Right forelimb (tissue), 1 donor: ENCODE results near the gene ZKSCAN1.
A peak's percentile ranks its signal among the peaks of the same experiment; 100 is the strongest.

Source experiments
- DNase-seq: peaks from one replicate; pipeline ENCODE4 v3.0.0-alpha.2; 2018

ZKSCAN1 gene

DNA sequence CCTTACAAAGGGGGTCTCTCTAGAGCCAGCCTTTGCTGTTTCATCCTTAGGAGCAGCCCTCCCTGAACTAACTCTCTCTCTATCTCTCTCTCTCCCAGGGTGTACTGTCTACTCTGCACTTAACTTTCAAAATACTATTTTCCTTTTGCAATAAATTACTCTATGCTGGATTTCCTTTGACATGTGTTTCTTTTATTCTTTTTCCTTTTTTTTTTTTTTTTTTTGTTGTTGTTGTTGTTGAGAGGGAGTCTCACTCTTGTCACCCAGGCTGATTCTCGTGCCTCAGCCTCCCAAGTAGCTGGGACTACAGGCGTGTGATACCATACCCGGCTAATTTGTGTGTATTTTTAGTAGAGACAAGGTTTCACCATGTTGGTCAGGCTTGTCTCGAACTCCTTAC is 67.6 kb downstream of the ZKSCAN1 start:
- DNase-seq = no peak

DNA sequence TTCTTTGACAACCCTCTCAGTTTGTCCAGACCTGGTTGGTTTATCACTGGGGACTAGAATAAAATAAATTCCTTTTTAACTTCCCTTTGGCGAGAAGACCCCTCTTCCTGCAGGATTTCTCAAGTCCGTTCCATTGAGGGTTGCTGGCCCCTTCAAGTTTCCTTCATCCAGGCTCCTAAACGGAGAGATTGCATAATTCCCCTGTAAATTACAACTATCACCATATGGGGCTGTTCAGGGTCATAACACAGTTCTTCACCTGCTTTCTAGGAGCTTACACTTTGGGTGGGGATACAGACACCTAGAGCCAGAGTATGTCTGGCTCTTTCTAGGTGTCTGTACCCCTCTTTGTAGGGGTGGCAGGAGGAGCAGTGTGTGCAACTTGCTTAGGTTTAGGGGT is 70.1 kb downstream of the ZKSCAN1 start:
- DNase-seq = no peak

DNA sequence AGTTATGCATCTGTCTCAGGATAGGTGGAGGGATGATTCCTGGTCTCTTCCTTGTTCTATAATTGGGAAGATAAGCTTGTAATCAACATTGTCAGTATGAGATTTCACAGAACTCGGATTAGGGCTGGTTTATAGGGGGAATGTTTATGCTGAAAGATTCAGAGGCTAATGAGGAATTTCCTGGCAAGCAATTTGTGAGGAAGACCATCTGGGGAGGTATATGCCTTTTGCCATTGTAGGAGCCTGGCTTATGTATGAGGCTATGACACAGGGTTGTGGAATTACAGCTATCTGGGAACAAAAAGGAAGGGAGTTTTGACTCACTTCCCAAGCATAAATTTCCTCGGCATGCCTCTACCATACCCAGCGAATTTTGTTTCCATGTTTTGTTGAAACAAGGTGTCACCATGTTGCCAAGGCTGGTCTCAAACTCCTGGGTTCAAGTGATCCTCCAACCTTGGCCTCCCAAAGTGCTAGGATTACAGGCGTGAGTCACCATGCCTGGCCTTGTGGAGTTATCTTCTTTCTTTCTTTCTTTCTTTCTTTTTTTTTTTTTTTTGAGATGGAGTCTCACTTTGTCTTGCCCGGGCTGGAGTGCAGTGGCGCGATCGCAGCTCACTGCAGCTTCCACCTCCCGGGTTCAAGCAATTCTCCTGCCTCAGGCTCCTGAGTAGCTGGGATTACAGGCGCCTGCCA is 71.8 kb downstream of the ZKSCAN1 start:
- no peak for DNase-seq

DNA sequence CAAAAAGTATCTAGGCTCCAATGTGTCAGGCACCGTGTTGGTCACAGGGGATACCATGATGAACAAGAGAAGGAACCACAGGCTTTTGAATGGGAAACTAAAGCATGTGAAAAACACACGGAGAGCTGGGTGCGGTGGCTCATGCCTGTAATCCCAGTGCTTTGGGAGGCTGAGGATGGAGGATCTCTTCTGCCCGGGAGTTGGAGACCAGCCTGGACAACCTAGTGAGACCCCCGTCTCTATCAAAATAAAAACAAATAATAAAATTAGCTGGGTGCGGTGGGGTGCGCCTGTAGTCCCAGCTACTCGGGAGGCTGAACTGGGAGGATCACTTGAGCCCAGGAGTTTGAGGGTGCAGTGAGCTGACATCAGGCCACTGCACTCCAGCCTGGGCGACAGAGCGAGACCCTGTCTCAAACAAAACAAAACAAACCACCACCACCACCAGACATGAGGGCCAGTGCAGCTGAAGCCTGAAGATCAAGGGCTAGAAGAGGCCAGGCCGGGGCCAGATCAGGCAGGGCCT is 72.8 kb downstream of the ZKSCAN1 start:
- no peak for DNase-seq

DNA sequence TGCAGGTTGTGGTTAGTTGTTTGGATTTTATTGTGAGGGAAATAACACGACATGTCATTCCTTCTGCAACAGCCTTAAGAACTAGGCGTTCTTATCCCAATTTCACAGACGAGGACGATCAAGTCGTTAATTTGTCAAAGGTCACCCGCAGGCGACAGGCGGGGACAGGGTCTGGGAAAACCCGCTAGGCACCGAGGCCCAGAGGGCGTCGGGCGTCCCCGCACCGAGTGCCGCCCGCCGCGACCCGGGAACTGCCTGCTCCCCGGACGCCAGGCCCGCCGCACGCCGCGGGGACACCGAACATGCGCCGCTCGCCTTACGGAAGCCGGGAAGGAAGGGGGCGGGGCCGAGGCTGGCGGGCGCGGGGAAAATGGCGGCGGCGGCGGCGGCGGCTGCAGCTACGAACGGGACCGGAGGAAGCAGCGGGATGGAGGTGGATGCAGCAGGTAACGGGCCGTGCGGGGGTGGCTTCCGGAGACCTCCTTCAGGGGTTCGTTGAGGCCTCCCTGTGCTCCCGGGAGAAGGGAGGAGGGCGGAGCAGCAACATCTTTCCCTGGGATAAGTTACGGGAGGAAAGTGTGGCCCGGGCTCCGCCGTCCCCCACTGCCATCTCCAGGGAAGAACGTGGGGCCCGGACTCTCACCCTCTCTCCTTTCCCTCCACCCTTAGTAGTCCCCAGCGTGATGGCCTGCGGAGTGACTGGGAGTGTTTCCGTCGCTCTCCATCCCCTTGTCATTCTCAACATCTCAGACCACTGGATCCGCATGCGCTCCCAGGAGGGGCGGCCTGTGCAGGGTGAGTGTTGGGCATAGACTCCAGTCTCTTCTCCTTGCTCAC is 73.4 kb downstream of the ZKSCAN1 start, which contains the start of gene COPS6:
Gene COPS6 (plus strand): TSS at position 349 of the 837 bp plus-strand sequence. CDS start 22 bp downstream, at position 371.
- peak; percentile 91 for DNase-seq

DNA sequence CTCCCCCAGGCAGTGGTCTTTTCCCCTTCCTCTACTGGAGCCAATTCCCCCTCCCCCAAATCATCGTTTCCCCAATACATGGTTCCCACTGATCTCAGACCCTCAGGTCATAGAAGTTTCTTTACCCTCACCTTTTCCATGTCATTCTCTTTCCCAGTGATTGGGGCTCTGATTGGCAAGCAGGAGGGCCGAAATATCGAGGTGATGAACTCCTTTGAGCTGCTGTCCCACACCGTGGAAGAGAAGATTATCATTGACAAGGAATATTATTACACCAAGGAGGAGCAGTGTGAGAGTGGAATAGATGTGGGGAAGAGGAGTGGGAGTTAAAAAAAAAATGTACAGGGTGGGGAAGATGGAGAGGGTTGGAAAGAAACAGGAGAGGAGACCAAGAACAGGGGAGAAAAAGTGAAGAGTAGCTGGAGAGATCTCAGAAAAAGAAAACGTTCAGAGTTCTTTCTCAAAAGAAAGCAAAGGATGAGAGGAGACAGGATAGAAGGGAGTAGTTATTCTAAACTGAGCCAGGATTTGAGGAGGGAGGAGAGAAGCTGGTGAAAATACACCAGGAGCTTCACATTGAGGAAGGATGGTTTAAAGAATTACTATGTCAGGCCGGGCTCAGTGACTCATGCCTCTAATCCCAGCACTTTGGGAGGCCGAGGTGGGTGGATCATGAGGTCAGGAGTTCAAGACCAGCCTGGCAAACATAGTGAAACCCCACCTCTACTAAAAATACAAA is 74.2 kb downstream of the ZKSCAN1 start:
- no peak for DNase-seq

DNA sequence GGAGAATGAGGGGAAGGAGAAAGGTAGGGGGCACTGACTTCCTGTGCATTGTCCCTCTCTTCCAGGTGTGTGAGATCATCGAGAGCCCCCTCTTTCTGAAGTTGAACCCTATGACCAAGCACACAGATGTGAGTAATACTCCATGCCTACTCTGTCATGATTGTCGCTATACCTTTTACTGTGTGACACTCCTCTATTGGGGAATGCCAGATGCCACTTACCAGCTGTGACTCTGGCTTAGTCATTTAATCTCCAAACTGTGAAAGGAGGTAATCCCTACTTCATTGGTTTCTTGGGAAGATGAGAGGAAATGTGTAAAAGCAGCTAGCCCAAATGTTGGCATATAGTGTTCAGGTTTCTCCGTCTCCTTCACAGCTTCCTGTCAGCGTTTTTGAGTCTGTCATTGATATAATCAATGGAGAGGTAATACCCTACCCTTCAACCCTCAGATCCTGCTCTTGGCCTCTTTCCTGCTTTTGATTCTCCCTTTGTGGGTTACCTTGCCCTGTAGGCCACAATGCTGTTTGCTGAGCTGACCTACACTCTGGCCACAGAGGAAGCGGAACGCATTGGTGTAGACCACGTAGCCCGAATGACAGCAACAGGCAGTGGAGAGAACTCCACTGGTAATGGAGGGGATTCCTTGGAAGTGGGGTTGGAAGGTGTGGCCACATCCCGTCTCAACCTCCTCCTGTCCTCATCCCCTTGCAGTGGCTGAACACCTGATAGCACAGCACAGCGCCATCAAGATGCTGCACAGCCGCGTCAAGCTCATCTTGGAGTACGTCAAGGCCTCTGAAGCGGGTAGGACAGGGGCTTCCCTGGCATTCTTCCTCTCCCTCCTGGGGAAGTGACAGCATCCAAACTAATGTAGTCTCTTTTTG is 75.4 kb downstream of the ZKSCAN1 start:
- DNase-seq = no peak
